Measurements from ENCODE around the gene MSI1.

GRCh38 chr12:120406069-120406468 is 37.1 kb upstream of the MSI1 start:
- TF ChIP-seq, protein P1, sequence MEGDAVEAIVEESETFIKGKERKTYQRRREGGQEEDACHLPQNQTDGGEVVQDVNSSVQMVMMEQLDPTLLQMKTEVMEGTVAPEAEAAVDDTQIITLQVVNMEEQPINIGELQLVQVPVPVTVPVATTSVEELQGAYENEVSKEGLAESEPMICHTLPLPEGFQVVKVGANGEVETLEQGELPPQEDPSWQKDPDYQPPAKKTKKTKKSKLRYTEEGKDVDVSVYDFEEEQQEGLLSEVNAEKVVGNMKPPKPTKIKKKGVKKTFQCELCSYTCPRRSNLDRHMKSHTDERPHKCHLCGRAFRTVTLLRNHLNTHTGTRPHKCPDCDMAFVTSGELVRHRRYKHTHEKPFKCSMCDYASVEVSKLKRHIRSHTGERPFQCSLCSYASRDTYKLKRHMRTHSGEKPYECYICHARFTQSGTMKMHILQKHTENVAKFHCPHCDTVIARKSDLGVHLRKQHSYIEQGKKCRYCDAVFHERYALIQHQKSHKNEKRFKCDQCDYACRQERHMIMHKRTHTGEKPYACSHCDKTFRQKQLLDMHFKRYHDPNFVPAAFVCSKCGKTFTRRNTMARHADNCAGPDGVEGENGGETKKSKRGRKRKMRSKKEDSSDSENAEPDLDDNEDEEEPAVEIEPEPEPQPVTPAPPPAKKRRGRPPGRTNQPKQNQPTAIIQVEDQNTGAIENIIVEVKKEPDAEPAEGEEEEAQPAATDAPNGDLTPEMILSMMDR (conservative IDR thresholded peaks at IDR 0.05; ENCODE audit: low read depth in 2 of 2): no peak
- TF ChIP-seq POLR2AphosphoS5 (IDR thresholded peaks at IDR 0.05; ENCODE audit: low read depth) (no peak), EZH2 (IDR thresholded peaks at IDR 0.05; ENCODE audit: low read depth, unreplicated experiment) (no peak), EZH2phosphoT487 (IDR thresholded peaks at IDR 0.05; ENCODE audit: unreplicated experiment) (no peak), JUNB (IDR thresholded peaks at IDR 0.05; ENCODE audit: unreplicated experiment) (no peak), NANOG (IDR thresholded peaks at IDR 0.05; ENCODE audit: borderline replicate concordance) (no peak), CREB1 (CRISPR knock-in tag; IDR thresholded peaks at IDR 0.05; ENCODE audit: low read depth) (no peak), ZNF331 (CRISPR knock-in tag; IDR thresholded peaks at IDR 0.05; ENCODE audit: low read depth) (no peak), ZNF114 (CRISPR knock-in tag; IDR thresholded peaks at IDR 0.05) (no peak)
- TF ChIP-seq, protein P2, sequence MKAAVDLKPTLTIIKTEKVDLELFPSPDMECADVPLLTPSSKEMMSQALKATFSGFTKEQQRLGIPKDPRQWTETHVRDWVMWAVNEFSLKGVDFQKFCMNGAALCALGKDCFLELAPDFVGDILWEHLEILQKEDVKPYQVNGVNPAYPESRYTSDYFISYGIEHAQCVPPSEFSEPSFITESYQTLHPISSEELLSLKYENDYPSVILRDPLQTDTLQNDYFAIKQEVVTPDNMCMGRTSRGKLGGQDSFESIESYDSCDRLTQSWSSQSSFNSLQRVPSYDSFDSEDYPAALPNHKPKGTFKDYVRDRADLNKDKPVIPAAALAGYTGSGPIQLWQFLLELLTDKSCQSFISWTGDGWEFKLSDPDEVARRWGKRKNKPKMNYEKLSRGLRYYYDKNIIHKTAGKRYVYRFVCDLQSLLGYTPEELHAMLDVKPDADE (IDR thresholded peaks at IDR 0.05): no peak
- TF ChIP-seq, protein P3, sequence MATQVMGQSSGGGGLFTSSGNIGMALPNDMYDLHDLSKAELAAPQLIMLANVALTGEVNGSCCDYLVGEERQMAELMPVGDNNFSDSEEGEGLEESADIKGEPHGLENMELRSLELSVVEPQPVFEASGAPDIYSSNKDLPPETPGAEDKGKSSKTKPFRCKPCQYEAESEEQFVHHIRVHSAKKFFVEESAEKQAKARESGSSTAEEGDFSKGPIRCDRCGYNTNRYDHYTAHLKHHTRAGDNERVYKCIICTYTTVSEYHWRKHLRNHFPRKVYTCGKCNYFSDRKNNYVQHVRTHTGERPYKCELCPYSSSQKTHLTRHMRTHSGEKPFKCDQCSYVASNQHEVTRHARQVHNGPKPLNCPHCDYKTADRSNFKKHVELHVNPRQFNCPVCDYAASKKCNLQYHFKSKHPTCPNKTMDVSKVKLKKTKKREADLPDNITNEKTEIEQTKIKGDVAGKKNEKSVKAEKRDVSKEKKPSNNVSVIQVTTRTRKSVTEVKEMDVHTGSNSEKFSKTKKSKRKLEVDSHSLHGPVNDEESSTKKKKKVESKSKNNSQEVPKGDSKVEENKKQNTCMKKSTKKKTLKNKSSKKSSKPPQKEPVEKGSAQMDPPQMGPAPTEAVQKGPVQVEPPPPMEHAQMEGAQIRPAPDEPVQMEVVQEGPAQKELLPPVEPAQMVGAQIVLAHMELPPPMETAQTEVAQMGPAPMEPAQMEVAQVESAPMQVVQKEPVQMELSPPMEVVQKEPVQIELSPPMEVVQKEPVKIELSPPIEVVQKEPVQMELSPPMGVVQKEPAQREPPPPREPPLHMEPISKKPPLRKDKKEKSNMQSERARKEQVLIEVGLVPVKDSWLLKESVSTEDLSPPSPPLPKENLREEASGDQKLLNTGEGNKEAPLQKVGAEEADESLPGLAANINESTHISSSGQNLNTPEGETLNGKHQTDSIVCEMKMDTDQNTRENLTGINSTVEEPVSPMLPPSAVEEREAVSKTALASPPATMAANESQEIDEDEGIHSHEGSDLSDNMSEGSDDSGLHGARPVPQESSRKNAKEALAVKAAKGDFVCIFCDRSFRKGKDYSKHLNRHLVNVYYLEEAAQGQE (IDR thresholded peaks at IDR 0.05; ENCODE audit: unreplicated experiment): no peak
